WI38 (cell line): ENCODE results near the gene CMPK2.
"Not testable (repeated sequence)": the region's sequence is repeated elsewhere in the genome, so short reads cannot be mapped to it uniquely, and the experiment has no call there.

Experiments used
- H3K4me3 ChIP-seq: 2 replicates; pipeline ENCODE4 v1.5.1; 2011; ENCODE audit warnings: low read depth, mild to moderate bottlenecking, control low read depth, low read length
- TF ChIP-seq, protein P1 (sequence below): IDR thresholded peaks from 2 replicates; pipeline ENCODE4 v1.5.1; 2012; ENCODE audit warnings: low read depth, mild to moderate bottlenecking, control low read depth, low read length

The CMPK2 gene

GRCh38 chr2:6908291-6908690 is 42.6 kb upstream of the CMPK2 start:
- no peak overlapping the region for H3K4me3 ChIP-seq
- TF ChIP-seq, protein P1, sequence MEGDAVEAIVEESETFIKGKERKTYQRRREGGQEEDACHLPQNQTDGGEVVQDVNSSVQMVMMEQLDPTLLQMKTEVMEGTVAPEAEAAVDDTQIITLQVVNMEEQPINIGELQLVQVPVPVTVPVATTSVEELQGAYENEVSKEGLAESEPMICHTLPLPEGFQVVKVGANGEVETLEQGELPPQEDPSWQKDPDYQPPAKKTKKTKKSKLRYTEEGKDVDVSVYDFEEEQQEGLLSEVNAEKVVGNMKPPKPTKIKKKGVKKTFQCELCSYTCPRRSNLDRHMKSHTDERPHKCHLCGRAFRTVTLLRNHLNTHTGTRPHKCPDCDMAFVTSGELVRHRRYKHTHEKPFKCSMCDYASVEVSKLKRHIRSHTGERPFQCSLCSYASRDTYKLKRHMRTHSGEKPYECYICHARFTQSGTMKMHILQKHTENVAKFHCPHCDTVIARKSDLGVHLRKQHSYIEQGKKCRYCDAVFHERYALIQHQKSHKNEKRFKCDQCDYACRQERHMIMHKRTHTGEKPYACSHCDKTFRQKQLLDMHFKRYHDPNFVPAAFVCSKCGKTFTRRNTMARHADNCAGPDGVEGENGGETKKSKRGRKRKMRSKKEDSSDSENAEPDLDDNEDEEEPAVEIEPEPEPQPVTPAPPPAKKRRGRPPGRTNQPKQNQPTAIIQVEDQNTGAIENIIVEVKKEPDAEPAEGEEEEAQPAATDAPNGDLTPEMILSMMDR = no peak

GRCh38 chr2:6906165-6906741 is 40.5 kb upstream of the CMPK2 start:
- no peak overlapping the region for H3K4me3 ChIP-seq
- TF ChIP-seq, protein P1 = no peak

GRCh38 chr2:6905668-6906067 is 40.0 kb upstream of the CMPK2 start:
- no peak overlapping the region for H3K4me3 ChIP-seq
- TF ChIP-seq, protein P1 = no peak

DNA sequence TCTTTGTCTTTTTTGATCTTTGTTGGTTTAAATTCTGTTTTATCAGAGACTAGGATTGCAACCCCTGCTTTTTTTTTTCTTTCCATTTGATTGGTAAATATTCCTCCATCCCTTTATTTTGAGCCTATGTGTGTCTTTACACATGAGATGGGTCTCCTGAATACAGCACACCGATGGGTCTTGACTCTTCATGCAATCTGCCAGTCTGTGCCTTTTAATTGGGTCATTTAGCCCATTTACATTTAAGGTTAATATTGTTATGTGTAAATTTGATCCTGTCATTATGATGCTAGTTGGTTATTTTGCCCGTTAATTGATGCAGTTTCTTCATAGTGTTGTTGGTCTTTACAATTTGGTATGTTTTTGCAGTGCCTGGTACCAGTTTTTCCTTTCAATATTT is 36.9 kb upstream of the CMPK2 start:
- H3K4me3 ChIP-seq = not testable (repeated sequence)

GRCh38 chr2:6896930-6897759 is 31.4 kb upstream of the CMPK2 start:
- TF ChIP-seq, protein P1 = no peak
- H3K4me3 ChIP-seq = no peak overlapping the region

GRCh38 chr2:6893876-6894482 is 28.3 kb upstream of the CMPK2 start:
- H3K4me3 ChIP-seq = no peak overlapping the region
- TF ChIP-seq, protein P1 = no peak

DNA sequence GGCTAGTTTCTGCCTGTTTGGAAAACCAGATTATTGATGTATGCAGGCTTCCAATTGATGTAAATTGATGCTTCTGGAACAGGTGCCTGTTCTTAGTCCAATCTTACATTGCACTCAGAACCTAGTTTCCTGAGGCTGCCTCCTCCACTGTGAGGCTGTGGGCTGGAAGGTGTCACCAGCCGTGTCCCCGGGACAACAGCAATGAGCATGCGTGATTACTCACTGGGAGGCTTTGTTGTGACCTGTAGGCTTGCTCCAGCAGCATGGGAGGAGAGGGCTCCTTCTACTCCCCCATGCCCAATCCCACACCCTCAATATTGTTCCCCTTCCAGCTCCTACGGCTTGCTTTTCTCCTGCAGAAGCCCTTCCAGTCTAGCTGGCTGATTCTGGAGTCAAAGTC is 23.0 kb upstream of the CMPK2 start:
- H3K4me3 ChIP-seq = no peak overlapping the region
- TF ChIP-seq, protein P1 = no peak
